IPS-20b (cell line): ENCODE results near the gene HYDIN.
"Not testable (repeated sequence)": the region's sequence is repeated elsewhere in the genome, so short reads cannot be mapped to it uniquely, and the experiment has no call there.

Source experiments
- H3K27ac ChIP-seq: one replicate; pipeline ENCODE4 v1.5.1; 2013; ENCODE audit warnings: low read length
- H3K27me3 ChIP-seq: 2 replicates; pipeline ENCODE4 v1.6.1; 2013; ENCODE audit warnings: mild to moderate bottlenecking, low read length, inconsistent platforms; ENCODE audit not compliant: insufficient read depth
- H3K36me3 ChIP-seq: 2 replicates; pipeline ENCODE4 v1.6.1; 2013; ENCODE audit warnings: low read depth, mild to moderate bottlenecking, inconsistent platforms, low read length, moderate library complexity; ENCODE audit not compliant: insufficient read depth
- H3K4me1 ChIP-seq: 2 replicates; pipeline ENCODE4 v1.6.1; 2013; ENCODE audit warnings: mild to moderate bottlenecking, control low read depth, inconsistent platforms, low read length, moderate library complexity; ENCODE audit not compliant: insufficient read depth
- H3K4me3 ChIP-seq: 2 replicates; pipeline ENCODE4 v1.5.1; 2013; ENCODE audit warnings: mild to moderate bottlenecking, low read length, inconsistent platforms
- H3K9ac ChIP-seq: 2 replicates; pipeline ENCODE4 v1.6.1; 2013; ENCODE audit warnings: low read depth, mild to moderate bottlenecking, inconsistent platforms, low read length, moderate library complexity
- H3K9me3 ChIP-seq: 2 replicates; pipeline ENCODE4 v1.6.1; 2013; ENCODE audit warnings: mild to moderate bottlenecking, low read depth, low read length, inconsistent platforms; ENCODE audit not compliant: insufficient read depth

The HYDIN gene

GRCh38 chr16:71185347-71185746, 45.2 kb downstream of the HYDIN start:
- peaks cover 10% of the 10 kb centered on the region for H3K9me3 ChIP-seq
- no peaks in the 10 kb centered on the region for H3K36me3 ChIP-seq
- no peak overlapping the region for H3K9ac ChIP-seq
- no peak overlapping the region for H3K27ac ChIP-seq
- H3K4me3 ChIP-seq: no peak overlapping the region
- H3K4me1 ChIP-seq: peaks cover 3% of the 10 kb centered on the region; the same call in 1 of the 2 replicates
- no peaks in the 10 kb centered on the region for H3K27me3 ChIP-seq

GRCh38 chr16:71179569-71179968, 51.0 kb downstream of the HYDIN start:
- Histone ChIP-seq H3K9me3 (peaks cover 10% of the 10 kb centered on the region), H3K36me3 (no peaks in the 10 kb centered on the region), H3K4me3 (no peak overlapping the region), H3K9ac (no peak overlapping the region), H3K27me3 (no peaks in the 10 kb centered on the region), H3K4me1 (no peaks in the 10 kb centered on the region), H3K27ac (no peak overlapping the region)

GRCh38 chr16:71172481-71173207, 57.9 kb downstream of the HYDIN start:
- no peaks in the 10 kb centered on the region for H3K9me3 ChIP-seq
- no peaks in the 10 kb centered on the region for H3K4me1 ChIP-seq
- H3K27me3 ChIP-seq: no peaks in the 10 kb centered on the region
- H3K9ac ChIP-seq: no peak overlapping the region
- no peak overlapping the region for H3K4me3 ChIP-seq
- no peak overlapping the region for H3K27ac ChIP-seq
- no peaks in the 10 kb centered on the region for H3K36me3 ChIP-seq

GRCh38 chr16:71161007-71161406, 69.5 kb downstream of the HYDIN start:
- not testable (repeated sequence) for H3K27ac ChIP-seq, H3K4me3 ChIP-seq, H3K27me3 ChIP-seq, H3K4me1 ChIP-seq, H3K9me3 ChIP-seq, H3K36me3 ChIP-seq, H3K9ac ChIP-seq

- not testable (repeated sequence) for H3K9ac ChIP-seq, H3K27ac ChIP-seq, H3K9me3 ChIP-seq, H3K4me3 ChIP-seq, H3K4me1 ChIP-seq, H3K27me3 ChIP-seq, H3K36me3 ChIP-seq
Observed at GRCh38 chr16:71157278-71157677, 73.2 kb downstream of the HYDIN start.

- H3K4me1 ChIP-seq, H3K9me3 ChIP-seq, H3K27ac ChIP-seq, H3K36me3 ChIP-seq, H3K4me3 ChIP-seq, H3K27me3 ChIP-seq, H3K9ac ChIP-seq: not testable (repeated sequence)
Observed at GRCh38 chr16:71153329-71153728, 77.2 kb downstream of the HYDIN start.

GRCh38 chr16:71151654-71152053, 78.9 kb downstream of the HYDIN start:
- H3K9me3 ChIP-seq, H3K27me3 ChIP-seq, H3K9ac ChIP-seq, H3K4me3 ChIP-seq, H3K36me3 ChIP-seq, H3K4me1 ChIP-seq, H3K27ac ChIP-seq: not testable (repeated sequence)

- not testable (repeated sequence) for H3K36me3 ChIP-seq, H3K4me3 ChIP-seq, H3K27me3 ChIP-seq, H3K4me1 ChIP-seq, H3K27ac ChIP-seq, H3K9ac ChIP-seq, H3K9me3 ChIP-seq
Observed at GRCh38 chr16:71143246-71143645, 87.3 kb downstream of the HYDIN start.

GRCh38 chr16:71110565-71110964, 120.0 kb downstream of the HYDIN start:
- H3K27ac ChIP-seq, H3K27me3 ChIP-seq, H3K4me3 ChIP-seq, H3K36me3 ChIP-seq, H3K9ac ChIP-seq, H3K4me1 ChIP-seq, H3K9me3 ChIP-seq: not testable (repeated sequence)

- H3K4me1 ChIP-seq, H3K36me3 ChIP-seq, H3K27ac ChIP-seq, H3K9ac ChIP-seq, H3K27me3 ChIP-seq, H3K4me3 ChIP-seq, H3K9me3 ChIP-seq: not testable (repeated sequence)
Observed at GRCh38 chr16:71109656-71110208, 120.8 kb downstream of the HYDIN start.

GRCh38 chr16:71105881-71106280, 124.6 kb downstream of the HYDIN start:
- H3K9me3 ChIP-seq, H3K36me3 ChIP-seq, H3K9ac ChIP-seq, H3K4me3 ChIP-seq, H3K27ac ChIP-seq, H3K27me3 ChIP-seq, H3K4me1 ChIP-seq: not testable (repeated sequence)

GRCh38 chr16:71083573-71083972, 146.9 kb downstream of the HYDIN start:
- H3K36me3 ChIP-seq, H3K9ac ChIP-seq, H3K4me3 ChIP-seq, H3K9me3 ChIP-seq, H3K27ac ChIP-seq, H3K27me3 ChIP-seq, H3K4me1 ChIP-seq: not testable (repeated sequence)
